ENCODE data around the gene HERC3.

GRCh38 chr4:88591787-88592599, at the start of gene HERC3:
- TF ChIP-seq CTCF (IDR thresholded peaks at IDR 0.05; ENCODE audit: insufficient read depth, low read length): no peak
- TF ChIP-seq REST (IDR thresholded peaks at IDR 0.05; ENCODE audit: insufficient replicate concordance, low read depth): no peak
- peak; percentile 64 for TF ChIP-seq POLR2AphosphoS5 (IDR thresholded peaks at IDR 0.05; ENCODE audit: low read depth)
- TF ChIP-seq GABPA (IDR thresholded peaks at IDR 0.05; ENCODE audit: low read depth): no peak
- no peak; the same call in 1 of the 2 replicates for TF ChIP-seq SPI1 (IDR thresholded peaks at IDR 0.05; ENCODE audit: borderline replicate concordance, low read depth)

Measured in HL-60 (cell line).